ENCODE results near the gene PGAM2.

GRCh38 chr7:44063894-44064651 is 1.3 kb downstream of the PGAM2 start:
- TF ChIP-seq CTCF (IDR thresholded peaks at IDR 0.05) = no peak
- no peak for TF ChIP-seq POLR2A (IDR thresholded peaks at IDR 0.05)

All from thyroid gland (tissue), 4 donors.